HG03457 (cell line): Measurements from ENCODE around the gene ADAM10.
"Not testable (repeated sequence)": the region's sequence is repeated elsewhere in the genome, so short reads cannot be mapped to it uniquely, and the experiment has no call there.

ENCODE experiments used
- ATAC-seq: cut with Tn5 transposase; IDR thresholded peaks from one replicate; pipeline ENCODE4 v1.9.1; 2021; ENCODE audit warnings: moderate number of reproducible peaks; ENCODE audit not compliant: unreplicated experiment

ADAM10 gene

GRCh38 chr15:58677426-58677825, 72.1 kb downstream of the ADAM10 start:
- no peak for ATAC-seq

- ATAC-seq, result no peak
These were observed 72.7 kb downstream of the ADAM10 start for GRCh38 chr15:58676766-58677165.

GRCh38 chr15:58671186-58671585, 78.3 kb downstream of the ADAM10 start:
- ATAC-seq, result no peak

DNA sequence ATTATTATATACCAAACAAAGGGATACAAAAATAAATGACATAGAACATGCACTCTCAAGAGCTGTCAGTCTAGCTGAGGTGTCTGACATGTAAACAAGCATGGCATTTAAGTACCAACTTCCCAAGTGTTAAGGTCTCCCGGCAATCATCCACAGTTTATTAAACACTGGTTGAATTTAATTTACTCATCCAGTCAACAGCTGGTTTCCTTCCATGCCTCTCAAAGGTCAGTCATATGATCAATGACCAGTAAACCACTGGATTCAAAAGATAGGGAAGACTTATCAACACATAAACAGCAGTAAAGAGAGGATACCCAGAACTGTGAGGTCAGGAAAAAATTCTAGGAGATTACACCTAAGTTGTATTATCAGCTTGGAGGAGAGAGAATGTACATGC, 80.4 kb downstream of the ADAM10 start:
- no peak for ATAC-seq

DNA sequence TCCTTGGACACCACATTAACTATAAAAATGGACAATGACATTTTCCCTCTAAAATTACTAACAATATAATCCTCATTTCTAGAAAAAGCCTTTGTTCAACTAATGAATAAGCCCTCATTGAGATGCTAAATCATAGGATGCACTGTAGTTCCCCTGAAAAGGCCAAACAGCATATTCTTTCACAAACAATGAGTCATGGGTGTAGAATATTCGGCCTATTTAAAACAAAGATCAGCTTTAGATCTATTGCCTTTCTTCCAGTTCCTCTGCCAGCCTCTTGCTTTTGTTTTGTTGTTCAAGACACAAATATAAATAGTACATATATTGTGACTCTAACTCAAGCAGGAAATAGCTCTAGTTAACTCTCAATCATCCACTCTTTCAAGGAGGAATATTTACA, 82.5 kb downstream of the ADAM10 start:
- no peak for ATAC-seq

GRCh38 chr15:58665672-58666071, 83.8 kb downstream of the ADAM10 start:
- ATAC-seq, result no peak

GRCh38 chr15:58650102-58650501, 99.4 kb downstream of the ADAM10 start:
- ATAC-seq, result no peak

DNA sequence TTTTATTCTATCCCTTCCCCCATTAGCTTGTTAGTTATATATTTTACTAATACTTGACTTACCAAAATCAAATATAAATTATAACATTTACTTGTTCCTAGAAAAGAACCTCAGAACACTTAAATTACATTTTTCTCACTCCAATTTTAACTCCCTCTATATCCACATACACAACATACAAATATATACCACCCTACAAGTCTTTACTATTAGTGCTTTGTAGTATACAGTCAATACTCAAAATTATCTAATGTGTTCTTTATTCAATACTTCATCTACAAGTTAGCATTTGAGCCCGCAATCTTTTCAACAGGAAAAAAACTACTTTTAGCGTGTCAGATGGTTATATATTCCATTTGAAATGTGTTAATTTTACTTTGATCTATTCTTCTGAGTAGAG, 100.3 kb downstream of the ADAM10 start:
- no peak for ATAC-seq

GRCh38 chr15:58643996-58644395, 105.5 kb downstream of the ADAM10 start:
- no peak for ATAC-seq

- ATAC-seq, result no peak
These were observed 107.8 kb downstream of the ADAM10 start for GRCh38 chr15:58641660-58642059.

GRCh38 chr15:58639992-58640391, 109.5 kb downstream of the ADAM10 start:
- no peak for ATAC-seq

DNA sequence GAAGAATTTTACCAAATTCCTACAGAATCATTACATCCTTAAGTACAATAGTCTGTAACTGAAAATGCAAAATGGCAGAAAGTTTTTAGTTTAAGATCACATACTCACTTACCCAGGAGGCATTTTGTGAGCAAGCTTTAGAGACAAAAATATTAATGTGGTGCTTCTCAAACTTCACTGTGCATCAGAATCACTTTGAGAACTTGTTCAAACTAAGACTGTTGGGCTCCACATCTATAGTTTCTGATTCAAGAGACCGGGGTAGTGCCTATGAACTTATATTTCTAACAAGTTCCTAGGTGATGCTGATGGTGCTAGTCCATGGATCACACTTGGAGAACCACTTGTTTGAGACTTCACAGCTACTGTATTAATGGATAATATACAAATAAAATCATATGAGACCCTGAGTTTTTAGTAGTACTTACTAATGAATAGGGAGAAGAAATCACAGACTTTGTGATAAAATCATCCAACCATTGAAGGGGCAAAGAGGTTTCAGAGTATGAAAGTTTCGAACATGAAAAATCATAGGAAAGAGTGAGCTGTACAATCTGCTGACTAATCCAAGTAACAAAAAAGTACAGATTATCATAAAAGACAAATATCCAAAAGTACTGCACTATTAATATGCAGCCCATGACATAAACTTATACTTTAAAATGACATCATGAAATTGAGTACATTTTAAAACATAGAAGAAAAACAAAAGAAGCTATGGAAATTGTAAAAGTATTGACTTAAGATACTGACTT, 110.3 kb downstream of the ADAM10 start:
- ATAC-seq, result no peak

- no peak for ATAC-seq
These were observed 116.7 kb downstream of the ADAM10 start for GRCh38 chr15:58632789-58633188.

GRCh38 chr15:58631319-58631718, 118.2 kb downstream of the ADAM10 start:
- no peak for ATAC-seq

- ATAC-seq, result no peak
These were observed 119.9 kb downstream of the ADAM10 start for GRCh38 chr15:58629625-58630024.

- no peak for ATAC-seq
These were observed 121.1 kb downstream of the ADAM10 start for GRCh38 chr15:58628206-58628947.

GRCh38 chr15:58627701-58628100, 121.8 kb downstream of the ADAM10 start:
- ATAC-seq, result no peak

DNA sequence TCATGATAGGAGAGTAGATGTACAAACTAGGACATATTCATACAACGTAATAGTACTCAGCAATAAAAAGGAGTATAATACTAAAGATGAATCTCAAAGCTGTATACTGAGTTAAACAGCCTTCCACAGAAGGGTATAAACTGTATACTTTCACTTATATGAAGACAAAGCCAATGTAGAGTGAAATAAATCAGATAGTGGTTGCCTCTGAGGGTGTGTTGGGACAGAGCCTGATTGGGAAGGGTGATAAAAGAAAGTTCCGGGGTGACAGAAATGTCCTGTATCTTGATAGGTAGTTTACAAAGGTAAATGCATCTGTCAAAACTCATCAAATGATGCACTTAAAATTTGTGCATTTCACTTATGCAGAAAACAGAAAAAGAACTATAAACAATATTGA, 122.5 kb downstream of the ADAM10 start:
- ATAC-seq, result no peak

DNA sequence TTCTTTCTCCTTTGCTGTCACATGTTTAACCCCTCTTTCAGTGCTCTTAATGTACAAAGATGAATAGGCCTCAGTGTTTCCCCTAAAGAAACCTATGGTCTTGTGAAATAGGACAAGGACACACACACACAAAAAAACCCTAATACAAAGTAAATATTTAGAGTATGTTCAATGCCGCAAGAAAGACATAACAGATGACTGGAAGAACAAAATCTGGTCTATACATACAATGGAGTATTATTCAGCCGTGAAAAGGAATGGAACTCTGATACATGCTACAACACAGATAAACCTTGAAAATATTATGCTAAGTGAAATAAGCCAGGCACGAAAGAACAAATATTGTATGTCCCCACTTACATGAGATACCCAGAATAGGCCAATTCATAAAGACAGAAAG, 123.1 kb downstream of the ADAM10 start:
- ATAC-seq, result no peak

GRCh38 chr15:58622877-58623276, 126.6 kb downstream of the ADAM10 start:
- no peak for ATAC-seq

GRCh38 chr15:58620268-58620667, 129.2 kb downstream of the ADAM10 start:
- not testable (repeated sequence) for ATAC-seq

- ATAC-seq, result no peak
These were observed 133.3 kb downstream of the ADAM10 start for GRCh38 chr15:58616171-58616570.
